H1 (cell line): ENCODE data around the gene CNTNAP1. TPM values are rescaled to one million over a fixed set of nuclear protein-coding genes. Genes with fewer than 3 reads are reported as not detected.

Source experiments
- CTCF ChIP-seq, 3 experiments: IDR thresholded peaks; 1 replicate in 2 of 3; 2 replicates in 1 of 3; pipeline versions ENCODE4 v1.5.1 to v1.6.1; 2011; ENCODE audit warnings: low read length in 3 of 3, mild to moderate bottlenecking in 3 of 3, inconsistent platforms in 2 of 3, low read depth in 1 of 3, moderate library complexity in 1 of 3; ENCODE audit not compliant: insufficient read depth in 1 of 3; ENCODE audit errors: control extremely low read depth in 1 of 3
- E2F6 ChIP-seq: IDR thresholded peaks from 2 replicates; pipeline ENCODE4 v1.6.1; 2012; ENCODE audit warnings: inconsistent platforms
- HDAC6 ChIP-seq: IDR thresholded peaks from one replicate; pipeline ENCODE4 v1.7.1; 2012; ENCODE audit warnings: low read depth, mild to moderate bottlenecking, inconsistent platforms, low read length, moderate library complexity
- SP1 ChIP-seq: IDR thresholded peaks from 2 replicates; pipeline ENCODE4 v1.6.1; 2011; ENCODE audit warnings: low read depth, low read length
- YY1 ChIP-seq: IDR thresholded peaks from 2 replicates; pipeline ENCODE4 v1.6.1; 2011; ENCODE audit warnings: low read depth, mild to moderate bottlenecking, low read length
- polyA plus RNA-seq, 7 experiments: library from polyadenylated mRNA; depleted of rRNA in 3 of 7; stranded (reverse) in 5 of 7; unstranded in 2 of 7; fragments of >200 nt in 5 of 7; fragments of 200-250 nt in 2 of 7; gene quantifications; 1 replicate in 5 of 7; 2 replicates in 1 of 7; 4 replicates in 1 of 7; pipeline versions ENCODE4 v1.2.1 to v1.2.3, GENCODE V29; 2011 to 2013; ENCODE audit warnings: missing spikeins in 2 of 7, mixed read lengths in 2 of 7
- total RNA-seq: library from RNA; stranded (reverse); fragmentation: NEBNext Ultra II Directional; extraction: Animal tissue kit (Norgen Biotek cat#: 25700); gene quantifications from 2 replicates; pipeline ENCODE4 v1.2.1, GENCODE V29; 2021

The CNTNAP1 gene
- total and polyA plus RNA-seq, 2 of the 8 experiments (the other 6 are each of a cell fraction or from before 2014, with no cell fraction given), result 4.7 to 10.0 TPM

GRCh38 chr17:42699415-42699740, 17.0 kb downstream of the CNTNAP1 start (continued):
- no peak for TF ChIP-seq E2F6
- no peak for TF ChIP-seq SP1
- TF ChIP-seq HDAC6, result no peak
- TF ChIP-seq CTCF (IDR thresholded peaks at IDR 0.05; ENCODE audit: control extremely low read depth in 1 of 3, insufficient read depth in 1 of 3, low read depth in 1 of 3, low read length in 3 of 3), result no peak
- TF ChIP-seq YY1, result no peak
